ENCODE results near the gene HIVEP1. TPM values are rescaled to one million over a fixed set of nuclear protein-coding genes. Genes with fewer than 3 reads are reported as not detected.

Gene HIVEP1
- total RNA-seq, 6 donors from 2014 or later: 22.9 to 48.5 (median 30.4) TPM

GRCh38 chr6:12189661-12190060, 177.5 kb downstream of the HIVEP1 start:
- ATAC-seq (ENCODE audit: low FRiP score in 2 of 2) (no peak), DNase-seq (no peak)
- H3K4me3 ChIP-seq: no peak overlapping the region
- no peaks in the 10 kb centered on the region for H3K9me3 ChIP-seq
- H3K27ac ChIP-seq: no peak overlapping the region
- no peaks in the 10 kb centered on the region for H3K36me3 ChIP-seq
- no peak for TF ChIP-seq EP300 (IDR thresholded peaks at IDR 0.05)
- TF ChIP-seq, protein P1, sequence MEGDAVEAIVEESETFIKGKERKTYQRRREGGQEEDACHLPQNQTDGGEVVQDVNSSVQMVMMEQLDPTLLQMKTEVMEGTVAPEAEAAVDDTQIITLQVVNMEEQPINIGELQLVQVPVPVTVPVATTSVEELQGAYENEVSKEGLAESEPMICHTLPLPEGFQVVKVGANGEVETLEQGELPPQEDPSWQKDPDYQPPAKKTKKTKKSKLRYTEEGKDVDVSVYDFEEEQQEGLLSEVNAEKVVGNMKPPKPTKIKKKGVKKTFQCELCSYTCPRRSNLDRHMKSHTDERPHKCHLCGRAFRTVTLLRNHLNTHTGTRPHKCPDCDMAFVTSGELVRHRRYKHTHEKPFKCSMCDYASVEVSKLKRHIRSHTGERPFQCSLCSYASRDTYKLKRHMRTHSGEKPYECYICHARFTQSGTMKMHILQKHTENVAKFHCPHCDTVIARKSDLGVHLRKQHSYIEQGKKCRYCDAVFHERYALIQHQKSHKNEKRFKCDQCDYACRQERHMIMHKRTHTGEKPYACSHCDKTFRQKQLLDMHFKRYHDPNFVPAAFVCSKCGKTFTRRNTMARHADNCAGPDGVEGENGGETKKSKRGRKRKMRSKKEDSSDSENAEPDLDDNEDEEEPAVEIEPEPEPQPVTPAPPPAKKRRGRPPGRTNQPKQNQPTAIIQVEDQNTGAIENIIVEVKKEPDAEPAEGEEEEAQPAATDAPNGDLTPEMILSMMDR (IDR thresholded peaks at IDR 0.05): no peak
- no peak for TF ChIP-seq POLR2AphosphoS5 (IDR thresholded peaks at IDR 0.05)
- no peak for TF ChIP-seq POLR2A (IDR thresholded peaks at IDR 0.05)
- H3K27me3 ChIP-seq: no peaks in the 10 kb centered on the region
- H3K4me1 ChIP-seq: no peaks in the 10 kb centered on the region

GRCh38 chr6:12190252-12190651, 178.1 kb downstream of the HIVEP1 start:
- DNase-seq: no peak
- no peak for ATAC-seq (ENCODE audit: low FRiP score in 2 of 2)
- H3K4me1 ChIP-seq: no peaks in the 10 kb centered on the region
- H3K27me3 ChIP-seq: no peaks in the 10 kb centered on the region
- H3K36me3 ChIP-seq: no peaks in the 10 kb centered on the region
- no peak overlapping the region for H3K4me3 ChIP-seq
- TF ChIP-seq POLR2AphosphoS5 (IDR thresholded peaks at IDR 0.05): no peak
- no peak for TF ChIP-seq EP300 (IDR thresholded peaks at IDR 0.05)
- TF ChIP-seq, protein P1 (IDR thresholded peaks at IDR 0.05): no peak
- TF ChIP-seq POLR2A (IDR thresholded peaks at IDR 0.05): no peak
- H3K27ac ChIP-seq: no peak overlapping the region
- H3K9me3 ChIP-seq: no peaks in the 10 kb centered on the region
- 83 to 85% methylated on average over 7 of the region's 7 CpGs for WGBS, 2 donors

- Histone ChIP-seq H3K27ac (no peak overlapping the region), H3K27me3 (no peaks in the 10 kb centered on the region), H3K36me3 (no peaks in the 10 kb centered on the region), H3K4me3 (no peak overlapping the region), H3K9me3 (no peaks in the 10 kb centered on the region), H3K4me1 (no peaks in the 10 kb centered on the region)
- TF ChIP-seq POLR2A (IDR thresholded peaks at IDR 0.05): no peak
- ATAC-seq (ENCODE audit: low FRiP score in 2 of 2): no peak
- WGBS, 2 donors: 77 to 79% methylated on average over 6 of the region's 6 CpGs
- DNase-seq: no peak
Observed at GRCh38 chr6:12196326-12196936, 184.3 kb downstream of the HIVEP1 start.

DNA sequence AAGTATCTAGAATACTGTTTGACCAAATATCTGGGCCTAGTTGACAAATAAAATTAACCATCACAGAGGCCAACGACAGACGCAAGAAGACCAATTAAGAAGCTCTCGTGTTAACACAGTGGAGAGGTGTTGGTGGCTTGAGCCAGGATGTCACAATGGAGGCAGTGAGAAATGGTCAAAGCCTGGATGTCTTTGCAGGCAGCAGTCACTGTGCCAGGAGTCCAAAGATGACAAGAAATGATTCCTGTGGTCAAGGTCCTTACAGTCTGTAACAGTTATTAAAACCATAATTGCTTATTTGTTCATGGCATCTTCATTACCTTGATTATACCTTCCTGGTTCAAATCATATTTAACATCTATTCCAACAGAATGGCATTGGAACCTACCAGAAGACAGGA, 186.7 kb downstream of the HIVEP1 start:
- TF ChIP-seq POLR2AphosphoS5 (IDR thresholded peaks at IDR 0.05) (no peak), POLR2A (IDR thresholded peaks at IDR 0.05) (no peak), EP300 (IDR thresholded peaks at IDR 0.05) (no peak)
- TF ChIP-seq, protein P1 (IDR thresholded peaks at IDR 0.05): no peak
- ATAC-seq (ENCODE audit: low FRiP score in 2 of 2) (no peak), DNase-seq (no peak)
- H3K4me1 ChIP-seq: no peaks in the 10 kb centered on the region
- no peaks in the 10 kb centered on the region for H3K27me3 ChIP-seq
- no peak overlapping the region for H3K27ac ChIP-seq
- no peaks in the 10 kb centered on the region for H3K9me3 ChIP-seq
- 97% methylated on average over 3 of the region's 3 CpGs for WGBS, 2 donors
- H3K4me3 ChIP-seq: no peak overlapping the region
- H3K36me3 ChIP-seq: no peaks in the 10 kb centered on the region

- ATAC-seq (ENCODE audit: low FRiP score in 2 of 2): no peak
Observed at GRCh38 chr6:12200015-12200564, 188.0 kb downstream of the HIVEP1 start.

More at GRCh38 chr6:12200015-12200564, 188.0 kb downstream of the HIVEP1 start:
- no peaks in the 10 kb centered on the region for H3K4me1 ChIP-seq
- no peaks in the 10 kb centered on the region for H3K36me3 ChIP-seq
- DNase-seq: no peak
- no peaks in the 10 kb centered on the region for H3K27me3 ChIP-seq
- WGBS, 2 donors: 93 to 97% methylated on average over 3 of the region's 3 CpGs
- TF ChIP-seq, protein P1 (IDR thresholded peaks at IDR 0.05): no peak
- no peak for TF ChIP-seq EP300 (IDR thresholded peaks at IDR 0.05)
- no peak for TF ChIP-seq POLR2AphosphoS5 (IDR thresholded peaks at IDR 0.05)
- no peak for TF ChIP-seq POLR2A (IDR thresholded peaks at IDR 0.05)
- no peak overlapping the region for H3K4me3 ChIP-seq
- no peaks in the 10 kb centered on the region for H3K9me3 ChIP-seq
- no peak overlapping the region for H3K27ac ChIP-seq

Data from upper lobe of left lung (tissue), 6 donors.